Stimulated activated CD8-positive, alpha-beta memory T cell treated with anti-CD3 and anti-CD28 coated beads, Interleukin-4, amount 100 ng/mL, for 4 hours (primary cell): ENCODE results near the gene PTPRJ.
A peak's percentile ranks its signal among the peaks of the same experiment; 100 is the strongest.

Experiments
- DNase-seq, 2 donors: peaks; one replicate each; pipeline ENCODE4 v3.0.0-alpha.2; 2020; ENCODE audit warnings: low read depth in 2 of 2, low spot score in 1 of 2

Gene PTPRJ

GRCh38 chr11:48093323-48093722 is 113.0 kb downstream of the PTPRJ start:
- no peak for DNase-seq

GRCh38 chr11:48093795-48094642 is 113.7 kb downstream of the PTPRJ start:
- no peak for DNase-seq

- no peak for DNase-seq
Observed at GRCh38 chr11:48094643-48095339, 114.4 kb downstream of the PTPRJ start.

- no peak for DNase-seq
Observed at GRCh38 chr11:48095779-48096470, 115.6 kb downstream of the PTPRJ start.

GRCh38 chr11:48096588-48097525 is 116.5 kb downstream of the PTPRJ start:
- no peak for DNase-seq

- DNase-seq = no peak
Observed at GRCh38 chr11:48098024-48098423, 117.7 kb downstream of the PTPRJ start.

GRCh38 chr11:48099916-48100446 is 119.6 kb downstream of the PTPRJ start:
- DNase-seq = no peak

GRCh38 chr11:48101044-48101733 is 120.8 kb downstream of the PTPRJ start:
- no peak for DNase-seq

- DNase-seq = no peak
Observed at GRCh38 chr11:48101958-48102357, 121.6 kb downstream of the PTPRJ start.

- DNase-seq = no peak
Observed at GRCh38 chr11:48103621-48104567, 123.5 kb downstream of the PTPRJ start.

GRCh38 chr11:48104568-48104924 is 124.2 kb downstream of the PTPRJ start:
- no peak for DNase-seq

- no peak for DNase-seq
Observed at GRCh38 chr11:48105096-48105990, 125.0 kb downstream of the PTPRJ start.

GRCh38 chr11:48106166-48106565 is 125.8 kb downstream of the PTPRJ start:
- no peak for DNase-seq

- DNase-seq = peak in 1 of 2 donors; percentile 4
Observed at GRCh38 chr11:48107188-48107704, 126.9 kb downstream of the PTPRJ start.

GRCh38 chr11:48108231-48109045 is 128.1 kb downstream of the PTPRJ start:
- DNase-seq = no peak

GRCh38 chr11:48109046-48109666 is 128.8 kb downstream of the PTPRJ start:
- DNase-seq = no peak

- no peak for DNase-seq
Observed at GRCh38 chr11:48110509-48110766, 130.1 kb downstream of the PTPRJ start.
